GM19397 (cell line): Measurements from ENCODE around the gene C1QTNF9B.
"Not testable (repeated sequence)": the region's sequence is repeated elsewhere in the genome, so short reads cannot be mapped to it uniquely, and the experiment has no call there.

Source experiments
- ATAC-seq: cut with Tn5 transposase; IDR thresholded peaks from one replicate; pipeline ENCODE4 v1.9.1; 2021; ENCODE audit warnings: mild to moderate bottlenecking, moderate library complexity; ENCODE audit not compliant: unreplicated experiment

C1QTNF9B gene

GRCh38 chr13:23894746-23895145 lies 2.6 kb downstream of the C1QTNF9B start:
- not testable (repeated sequence) for ATAC-seq

- ATAC-seq, result not testable (repeated sequence)
These were observed 3.5 kb downstream of the C1QTNF9B start for GRCh38 chr13:23893791-23894190.

GRCh38 chr13:23889615-23890607 lies 7.4 kb downstream of the C1QTNF9B start:
- ATAC-seq, result peak; percentile 8

- peak; percentile 98 for ATAC-seq
These were observed 8.4 kb downstream of the C1QTNF9B start, which contains the start of gene MIPEP for GRCh38 chr13:23888658-23889614. Gene MIPEP, minus strand, starts transcription at chr13:23889400. Its CDS starts 80 bp downstream, at chr13:23889320.

GRCh38 chr13:23884361-23884760 lies 12.9 kb downstream of the C1QTNF9B start:
- not testable (repeated sequence) for ATAC-seq

- ATAC-seq, result no peak
These were observed 14.0 kb downstream of the C1QTNF9B start for GRCh38 chr13:23883255-23883654.

GRCh38 chr13:23881402-23881800 lies 15.9 kb downstream of the C1QTNF9B start:
- ATAC-seq, result not testable (repeated sequence)

- ATAC-seq, result not testable (repeated sequence)
These were observed 16.6 kb downstream of the C1QTNF9B start for GRCh38 chr13:23880493-23881401.

- ATAC-seq, result no peak
These were observed 20.0 kb downstream of the C1QTNF9B start for GRCh38 chr13:23877286-23877685.

GRCh38 chr13:23876265-23876664 lies 21.0 kb downstream of the C1QTNF9B start:
- no peak for ATAC-seq

GRCh38 chr13:23871616-23872220 lies 25.6 kb downstream of the C1QTNF9B start:
- ATAC-seq, result no peak

- peak; percentile 49 for ATAC-seq
These were observed 26.8 kb downstream of the C1QTNF9B start for GRCh38 chr13:23870356-23871140.

- ATAC-seq, result no peak
These were observed 28.8 kb downstream of the C1QTNF9B start for GRCh38 chr13:23868521-23868920.

- no peak for ATAC-seq
These were observed 30.2 kb downstream of the C1QTNF9B start for GRCh38 chr13:23867027-23867491.

GRCh38 chr13:23866420-23867026 lies 30.8 kb downstream of the C1QTNF9B start:
- no peak for ATAC-seq

- ATAC-seq, result peak; percentile 55
These were observed 31.4 kb downstream of the C1QTNF9B start for GRCh38 chr13:23865906-23866305.

- no peak for ATAC-seq
These were observed 32.3 kb downstream of the C1QTNF9B start for GRCh38 chr13:23865026-23865425.

GRCh38 chr13:23861310-23861709 lies 36.0 kb downstream of the C1QTNF9B start:
- ATAC-seq, result no peak
